ENCODE data around the gene CEP162. TPM values are rescaled to one million over a fixed set of nuclear protein-coding genes. Genes with fewer than 3 reads are reported as not detected.

CEP162 gene
- total and polyA plus RNA-seq, 2 of the 8 experiments (the other 6 are each of a cell fraction or from before 2014, with no cell fraction given), result 1.3 to 10.6 TPM

DNA sequence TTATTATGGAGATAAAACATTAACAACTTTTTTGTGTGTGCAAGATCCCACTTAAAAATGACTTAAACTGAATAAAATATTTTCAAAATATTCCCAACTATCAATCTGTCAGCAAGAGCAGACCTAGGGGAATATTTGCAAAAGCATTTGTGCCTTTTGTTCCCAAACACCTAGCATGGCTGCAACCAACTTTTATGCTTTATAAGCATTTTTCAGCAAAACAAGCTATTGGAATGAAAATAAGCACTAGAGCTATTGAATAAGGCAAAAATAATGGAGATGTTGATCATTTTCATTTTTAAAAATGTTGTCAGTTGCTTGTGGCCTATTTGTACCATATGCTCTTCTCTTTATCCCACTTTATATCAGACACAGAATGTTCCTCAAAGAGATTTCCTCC is 28.2 kb upstream of the CEP162 start:
- H3K56ac ChIP-seq (replicated peaks; ENCODE audit: insufficient read length, low read depth, low read length), result no peak overlapping the region
- H3K23me2 ChIP-seq (ENCODE audit: low read depth, low read length), result no peaks in the 10 kb centered on the region
- FAIRE-seq (no peak), DNase-seq (ENCODE audit: low read depth in 1 of 2, low spot score in 2 of 2) (no peak)
- H4K91ac ChIP-seq (replicated peaks; ENCODE audit: insufficient read length, low read length), result no peak overlapping the region
- no peak overlapping the region for H2BK12ac ChIP-seq (ENCODE audit: low read depth, low read length)
- H3K27me3 ChIP-seq (replicated peaks in 1 of 4; ENCODE audit: control insufficient read depth in 3 of 4, extremely low read depth in 1 of 4, insufficient read depth in 3 of 4, low read length in 3 of 4), result no peaks in the 10 kb centered on the region
- no peaks in the 10 kb centered on the region for H3K9me3 ChIP-seq (ENCODE audit: insufficient read depth in 2 of 2, low read depth in 1 of 2, low read length in 1 of 2)
- H3K4me1 ChIP-seq (replicated peaks in 1 of 4; ENCODE audit: control insufficient read depth in 3 of 4, insufficient read depth in 4 of 4, low read length in 3 of 4), result no peaks in the 10 kb centered on the region
- ChIA-PET POLR2A (ENCODE audit: partially characterized antibody) (no interaction called here), CTCF (ENCODE audit: partially characterized antibody) (interaction anchor here (1.2 to 1.5 kb wide), 2 partner anchors 15 to 28 kb away, joined by 3 read pairs; no protein-coding TSS in a partner anchor)
- H3K4me3 ChIP-seq (ENCODE audit: extremely low read depth in 1 of 4, insufficient read depth in 2 of 4, low read depth in 3 of 4, low read length in 4 of 4), result no peak overlapping the region
- H3K4ac ChIP-seq (replicated peaks; ENCODE audit: insufficient read length, low read depth, low read length), result no peak overlapping the region
- no peaks in the 10 kb centered on the region for H3K79me1 ChIP-seq (ENCODE audit: low read depth, low read length)
- H3K36me3 ChIP-seq (ENCODE audit: control insufficient read depth in 2 of 4, insufficient read depth in 4 of 4, low read length in 3 of 4), result no peaks in the 10 kb centered on the region
- H3K23ac ChIP-seq (ENCODE audit: insufficient read length), result no peak overlapping the region
- no peaks in the 10 kb centered on the region for H4K20me1 ChIP-seq (replicated peaks in 1 of 2; ENCODE audit: control insufficient read depth in 1 of 2, insufficient read depth in 2 of 2, low read length in 2 of 2)
- no peak overlapping the region for H3K14ac ChIP-seq (ENCODE audit: insufficient read length)
- no peak overlapping the region for H3K9ac ChIP-seq (replicated peaks in 1 of 4; ENCODE audit: extremely low read depth in 1 of 4, low read depth in 3 of 4, low read length in 3 of 4)
- H3K27ac ChIP-seq (ENCODE audit: low read depth, low read length), result no peak overlapping the region
- no peak overlapping the region for H2BK20ac ChIP-seq (ENCODE audit: low read length)
- TF ChIP-seq HDAC6 (IDR thresholded peaks at IDR 0.05; ENCODE audit: low read depth, low read length) (no peak), RBBP5 (IDR thresholded peaks at IDR 0.05; ENCODE audit: borderline replicate concordance, low read depth, low read length) (no peak), JUN (IDR thresholded peaks at IDR 0.05; ENCODE audit: low read depth, low read length) (no peak), BACH1 (IDR thresholded peaks at IDR 0.05; ENCODE audit: low read length) (no peak), SIX5 (IDR thresholded peaks at IDR 0.05; ENCODE audit: low read depth, low read length) (no peak), KDM1A (IDR thresholded peaks at IDR 0.05; ENCODE audit: borderline replicate concordance, low read length) (no peak), YY1 (IDR thresholded peaks at IDR 0.05; ENCODE audit: low read depth, low read length) (no peak)
- TF ChIP-seq, protein P1, sequence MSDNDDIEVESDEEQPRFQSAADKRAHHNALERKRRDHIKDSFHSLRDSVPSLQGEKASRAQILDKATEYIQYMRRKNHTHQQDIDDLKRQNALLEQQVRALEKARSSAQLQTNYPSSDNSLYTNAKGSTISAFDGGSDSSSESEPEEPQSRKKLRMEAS (IDR thresholded peaks at IDR 0.05), result no peak
- no peak overlapping the region for H2BK120ac ChIP-seq (replicated peaks; ENCODE audit: low read depth, low read length)
- H2BK15ac ChIP-seq (ENCODE audit: low read length), result no peak overlapping the region
- no peaks in the 10 kb centered on the region for H3K79me2 ChIP-seq (ENCODE audit: control insufficient read depth in 1 of 2, insufficient read depth in 2 of 2, low read length in 2 of 2)
- H4K8ac ChIP-seq (ENCODE audit: extremely low read depth, insufficient read depth, low read length), result no peak overlapping the region
- no peak overlapping the region for H3K18ac ChIP-seq (ENCODE audit: extremely low read depth, low read length)
- no peak overlapping the region for H3K4me2 ChIP-seq (ENCODE audit: insufficient read depth in 1 of 2, low read depth in 2 of 2, low read length in 2 of 2)
- H4K5ac ChIP-seq (ENCODE audit: insufficient read length, low read depth, low read length), result no peak overlapping the region
- no peak overlapping the region for H2AFZ ChIP-seq (ENCODE audit: low read length)
- no peak overlapping the region for H2BK5ac ChIP-seq (ENCODE audit: low read depth, low read length)
- no peak overlapping the region for H2AK5ac ChIP-seq (ENCODE audit: low read depth, low read length)

Measured in H1 (cell line).